Activated T-helper 1 cell treated with anti-CD3 and anti-CD28 coated beads, Interleukin-2, amount 50 U/mL, for 16 hours (primary cell): ENCODE measurements around the gene POU6F2.

ENCODE experiments used
- DNase-seq, 2 donors: peaks; one replicate each; pipeline ENCODE4 v3.0.0-alpha.2; 2020; ENCODE audit warnings: low read depth in 1 of 2, low spot score in 1 of 2

POU6F2 gene

GRCh38 chr7:39062811-39063210, 85.1 kb downstream of the POU6F2 start:
- no peak for DNase-seq

GRCh38 chr7:39069031-39069430, 91.3 kb downstream of the POU6F2 start:
- no peak for DNase-seq

- no peak for DNase-seq
Observed at GRCh38 chr7:39069896-39070881, 92.5 kb downstream of the POU6F2 start.

GRCh38 chr7:39071116-39071515, 93.4 kb downstream of the POU6F2 start:
- DNase-seq = no peak

- no peak for DNase-seq
Observed at GRCh38 chr7:39073432-39073831, 95.7 kb downstream of the POU6F2 start.

- DNase-seq = no peak
Observed at GRCh38 chr7:39075210-39075609, 97.5 kb downstream of the POU6F2 start.

GRCh38 chr7:39083781-39084180, 106.1 kb downstream of the POU6F2 start:
- no peak for DNase-seq

- no peak for DNase-seq
Observed at GRCh38 chr7:39084349-39084748, 106.6 kb downstream of the POU6F2 start.

- DNase-seq = no peak
Observed at GRCh38 chr7:39085189-39085588, 107.5 kb downstream of the POU6F2 start.

- DNase-seq = no peak
Observed at GRCh38 chr7:39085590-39086049, 107.9 kb downstream of the POU6F2 start.

GRCh38 chr7:39086638-39087360, 109.1 kb downstream of the POU6F2 start:
- DNase-seq = no peak

GRCh38 chr7:39088730-39089593, 111.3 kb downstream of the POU6F2 start:
- no peak for DNase-seq

GRCh38 chr7:39091145-39091544, 113.4 kb downstream of the POU6F2 start:
- no peak for DNase-seq

- no peak for DNase-seq
Observed at GRCh38 chr7:39091774-39092173, 114.1 kb downstream of the POU6F2 start.

- no peak for DNase-seq
Observed at GRCh38 chr7:39094731-39095130, 117.0 kb downstream of the POU6F2 start.

- DNase-seq = no peak
Observed at GRCh38 chr7:39095875-39096619, 118.3 kb downstream of the POU6F2 start.

- DNase-seq = no peak
Observed at GRCh38 chr7:39098506-39098905, 120.8 kb downstream of the POU6F2 start.

GRCh38 chr7:39099146-39099545, 121.4 kb downstream of the POU6F2 start:
- DNase-seq = no peak

GRCh38 chr7:39100270-39100669, 122.6 kb downstream of the POU6F2 start:
- DNase-seq = no peak

GRCh38 chr7:39102234-39102633, 124.5 kb downstream of the POU6F2 start:
- no peak for DNase-seq
